SU-DHL-6 (cell line): ENCODE results near the gene EML4.

Experiments used
- CTCF ChIP-seq: fragments of 200-600 bp; sonication (generic); IDR thresholded peaks from one replicate; pipeline ENCODE4 v1.5.1; 2017; ENCODE audit warnings: antibody characterized with exemption, mild to moderate bottlenecking, low read length, moderate library complexity; ENCODE audit not compliant: insufficient read depth, poor library complexity, severe bottlenecking
- EZH2phosphoT487 ChIP-seq: fragments of 200-600 bp; sonication (generic), shearing (Covaris generic); conservative IDR thresholded peaks from 2 replicates; pipeline ENCODE4 v1.6.1; 2018; ENCODE audit warnings: mild to moderate bottlenecking, antibody characterized with exemption, low read length, moderate library complexity, mixed read lengths

GRCh38 chr2:42207826-42208225, 38.7 kb downstream of the EML4 start:
- no peak for TF ChIP-seq CTCF
- TF ChIP-seq EZH2phosphoT487: no peak
